Epithelial cell of proximal tubule (primary cell): ENCODE data around the gene SLC23A2. TPM values are rescaled to one million over a fixed set of nuclear protein-coding genes. Genes with fewer than 3 reads are reported as not detected.
"Not testable (repeated sequence)": the region's sequence is repeated elsewhere in the genome, so short reads cannot be mapped to it uniquely, and the experiment has no call there.

Experiments
- DNase-seq: peaks from one replicate; pipeline ENCODE4 v3.0.0-alpha.2; 2011; ENCODE audit warnings: low read depth
- H3K4me3 ChIP-seq: 2 replicates; pipeline ENCODE4 v1.5.1; 2011; ENCODE audit warnings: low read depth, mild to moderate bottlenecking, low read length
- CTCF ChIP-seq: conservative IDR thresholded peaks from 2 replicates; pipeline ENCODE4 v1.5.1; 2012; ENCODE audit warnings: low read depth, mild to moderate bottlenecking, low read length
- total RNA-seq: library from RNA; depleted of rRNA; stranded (reverse); fragments of >200 nt; gene quantifications from 2 replicates; pipeline ENCODE4 v1.2.3, GENCODE V29; 2015

The SLC23A2 gene
- total RNA-seq, 1 donor from 2014 or later = 5.3 TPM

DNA sequence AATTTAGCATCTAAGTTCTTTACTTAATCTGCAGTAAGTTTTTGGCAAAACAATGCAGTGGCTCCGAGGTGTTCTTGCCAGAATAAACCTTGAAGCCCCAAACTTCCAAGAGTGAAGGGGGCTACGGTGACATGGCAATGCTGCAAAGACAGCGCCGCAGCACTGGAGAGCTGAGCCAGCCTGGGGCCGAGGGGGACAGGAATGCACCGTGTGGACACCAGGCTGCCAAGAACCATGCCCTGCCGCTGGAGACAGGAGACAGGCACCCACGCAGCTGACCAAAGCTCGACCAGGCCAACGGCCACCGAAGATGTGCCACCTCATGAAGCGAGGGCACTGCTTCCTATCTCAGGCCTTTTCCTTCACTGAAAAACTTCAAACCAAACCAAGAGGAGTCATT is 146.2 kb downstream of the SLC23A2 start:
- no peak overlapping the region for H3K4me3 ChIP-seq
- no peak for DNase-seq
- no peak for TF ChIP-seq CTCF

DNA sequence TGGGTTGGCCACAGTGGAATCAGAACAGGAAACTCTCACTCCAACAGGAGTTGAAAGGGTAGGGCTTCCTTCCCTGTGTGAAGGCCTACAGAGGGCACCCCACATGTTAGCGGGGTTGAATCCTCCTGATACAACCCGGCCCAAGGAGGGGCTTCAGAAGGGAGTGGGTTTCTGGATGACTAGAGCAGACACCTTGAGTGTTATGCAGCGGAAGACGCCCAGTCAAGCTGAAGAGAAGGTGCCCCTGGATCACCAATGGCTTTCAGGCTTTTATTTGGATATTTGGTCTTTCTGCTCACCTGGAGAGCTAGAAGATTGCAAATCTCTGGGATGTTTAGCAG is 146.8 kb downstream of the SLC23A2 start:
- no peak for TF ChIP-seq CTCF
- no peak for DNase-seq
- H3K4me3 ChIP-seq = no peak overlapping the region

GRCh38 chr20:4853757-4854560 is 147.4 kb downstream of the SLC23A2 start:
- no peak for DNase-seq
- no peak overlapping the region for H3K4me3 ChIP-seq
- no peak for TF ChIP-seq CTCF

DNA sequence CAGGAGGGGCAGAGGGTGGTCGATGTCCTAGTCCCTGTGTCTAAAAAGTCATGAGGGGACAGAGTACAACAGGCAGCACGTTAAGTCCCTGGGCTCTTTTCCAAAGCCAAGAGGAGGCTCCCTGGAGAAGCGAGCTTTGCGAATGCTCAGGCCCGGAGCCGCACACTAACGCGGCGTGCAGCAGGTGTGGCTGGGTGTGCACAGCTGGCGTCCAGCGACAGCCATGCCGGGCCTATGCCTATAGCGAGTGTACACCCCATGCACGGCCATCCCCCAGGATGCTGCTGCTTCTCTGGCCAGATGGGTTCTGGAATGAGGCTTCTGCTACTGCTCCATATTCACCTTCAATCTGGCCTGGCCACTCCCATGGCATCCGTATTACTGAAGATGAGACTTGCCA is 148.3 kb downstream of the SLC23A2 start:
- DNase-seq = no peak
- no peak overlapping the region for H3K4me3 ChIP-seq
- no peak for TF ChIP-seq CTCF

DNA sequence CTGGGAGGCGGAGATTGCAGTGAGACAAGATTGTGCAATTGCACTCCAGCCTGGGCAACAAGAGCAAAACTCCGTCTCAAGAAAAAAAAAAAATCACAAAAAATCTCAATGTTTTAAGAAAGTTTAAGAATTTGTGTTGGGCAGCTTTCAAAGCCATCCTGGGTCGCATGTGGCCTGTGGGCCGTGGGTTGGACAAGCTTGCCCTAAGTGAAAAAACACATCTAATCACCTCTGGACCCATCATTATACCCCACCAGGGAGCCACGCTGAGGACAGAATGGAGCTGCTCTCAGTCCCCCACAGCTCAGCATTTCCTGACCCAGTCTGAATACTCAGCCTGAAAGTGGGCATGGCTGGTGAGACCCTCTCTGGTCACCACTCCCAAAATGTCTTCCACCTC is 150.3 kb downstream of the SLC23A2 start:
- no peak for TF ChIP-seq CTCF
- no peak for DNase-seq
- H3K4me3 ChIP-seq = no peak overlapping the region

- H3K4me3 ChIP-seq, DNase-seq: not testable (repeated sequence)
These were observed 152.5 kb downstream of the SLC23A2 start for GRCh38 chr20:4848829-4849228.

- DNase-seq = no peak
- TF ChIP-seq CTCF = no peak
- no peak overlapping the region for H3K4me3 ChIP-seq
These were observed 153.3 kb downstream of the SLC23A2 start for GRCh38 chr20:4848041-4848440.
